ENCODE measurements around the gene PLPPR2. TPM values are rescaled to one million over a fixed set of nuclear protein-coding genes. Genes with fewer than 3 reads are reported as not detected.

PLPPR2 gene
- total and polyA plus RNA-seq, 7 donors, result 4.3 to 33.6 (median 20.8) TPM

- 87 to 96% (median 92%) methylated on average over 2 of the region's 2 CpGs for WGBS, 3 donors
- no peak overlapping the region for H3K27ac ChIP-seq
- intact Hi-C loops (cut with DNase I), result no loop called here
- H3K9me3 ChIP-seq, result no peaks in the 10 kb centered on the region
- H3K4me3 ChIP-seq, result no peak overlapping the region
- H3K27me3 ChIP-seq (ENCODE audit: insufficient read depth in 3 of 3, low read length in 2 of 3), result peaks cover 0 to 8% (median 3%) of the 10 kb centered on the region in 3 donors
- TF ChIP-seq CTCF (IDR thresholded peaks at IDR 0.05), result no peak
- ATAC-seq (no peak), DNase-seq (no peak)
- no peaks in the 10 kb centered on the region for H3K4me1 ChIP-seq
- H3K36me3 ChIP-seq (ENCODE audit: insufficient read depth in 1 of 2, low read depth in 1 of 2), result no peaks in the 10 kb centered on the region
Observed at GRCh38 chr19:11390359-11390758, 35.1 kb downstream of the PLPPR2 start.

- Histone ChIP-seq H3K4me3 (no peak overlapping the region), H3K4me1 (no peaks in the 10 kb centered on the region), H3K27ac (no peak overlapping the region), H3K27me3 (ENCODE audit: insufficient read depth in 3 of 3, low read length in 2 of 3) (peaks cover 0 to 8% (median 8%) of the 10 kb centered on the region in 3 donors), H3K36me3 (ENCODE audit: insufficient read depth in 1 of 2, low read depth in 1 of 2) (no peaks in the 10 kb centered on the region), H3K9me3 (no peaks in the 10 kb centered on the region)
- DNase-seq (no peak), ATAC-seq (no peak)
- intact Hi-C loops (cut with DNase I), result no loop called here
- WGBS, 3 donors, result 63 to 69% (median 65%) methylated on average over 4 of the region's 4 CpGs
- TF ChIP-seq CTCF (IDR thresholded peaks at IDR 0.05), result no peak
Observed at GRCh38 chr19:11390933-11391680, 35.9 kb downstream of the PLPPR2 start.

DNA sequence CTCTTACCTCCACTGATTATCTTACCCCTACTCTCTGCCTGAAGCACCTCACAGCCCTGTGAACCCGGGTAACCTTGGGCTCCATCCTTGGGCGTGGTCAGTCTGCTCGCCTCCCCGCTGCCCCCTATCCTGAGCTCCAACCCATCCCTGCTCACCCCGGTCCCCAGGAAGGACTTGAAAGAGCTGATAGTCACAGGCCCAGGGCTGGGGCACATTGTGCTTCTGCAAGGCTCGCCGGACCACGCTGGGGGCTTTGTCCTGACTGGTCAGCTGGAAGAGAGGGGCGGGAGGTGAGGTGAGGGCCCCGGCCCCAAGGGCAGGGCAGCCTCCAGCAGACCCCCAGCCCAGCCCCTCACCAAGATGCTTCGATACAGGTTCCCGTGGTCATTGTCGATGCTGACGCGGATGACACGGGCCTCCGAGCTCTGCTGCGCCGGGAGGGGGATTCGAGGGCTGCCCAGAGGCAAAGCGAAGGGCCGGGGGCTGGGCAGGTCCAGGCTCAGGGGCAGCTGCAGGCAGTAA lies 41.9 kb downstream of the PLPPR2 start:
- no peaks in the 10 kb centered on the region for H3K9me3 ChIP-seq
- no peak overlapping the region for H3K27ac ChIP-seq
- H3K4me3 ChIP-seq, result no peak overlapping the region
- DNase-seq, result no peak
- no peak for ATAC-seq
- 84 to 86% (median 85%) methylated on average over 20 to 22 of the region's 22 CpGs for WGBS, 3 donors
- TF ChIP-seq CTCF (IDR thresholded peaks at IDR 0.05), result no peak
- H3K4me1 ChIP-seq, result no peaks in the 10 kb centered on the region
- peaks cover 0 to 8% (median 7%) of the 10 kb centered on the region in 3 donors for H3K27me3 ChIP-seq (ENCODE audit: insufficient read depth in 3 of 3, low read length in 2 of 3)
- no peaks in the 10 kb centered on the region for H3K36me3 ChIP-seq (ENCODE audit: insufficient read depth in 1 of 2, low read depth in 1 of 2)
- intact Hi-C loops (cut with DNase I), result no loop called here

DNA sequence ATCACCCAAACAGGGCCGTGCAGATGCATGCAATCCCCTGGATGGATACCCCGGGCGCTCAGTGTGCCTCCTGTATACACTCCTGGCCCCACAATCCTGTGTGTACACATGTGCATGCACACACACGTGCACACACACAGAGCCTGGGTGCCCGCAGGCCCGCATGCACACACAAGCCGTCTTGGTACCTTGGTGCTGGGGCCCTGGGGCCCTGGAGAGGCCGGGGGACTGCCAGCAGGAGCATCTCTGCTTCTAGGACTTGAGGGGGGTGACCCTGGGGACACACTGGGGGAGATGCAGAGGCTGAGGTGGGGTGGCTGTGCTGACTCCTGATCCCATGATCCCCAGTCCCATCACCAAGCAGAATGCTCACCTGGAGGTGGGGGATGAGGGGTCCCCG lies 44.4 kb downstream of the PLPPR2 start:
- TF ChIP-seq CTCF (IDR thresholded peaks at IDR 0.05), result no peak

More for the DNA sequence above, 44.4 kb downstream of the PLPPR2 start:
- ATAC-seq (no peak), DNase-seq (no peak)
- intact Hi-C loops (cut with DNase I), result no loop called here
- H3K27ac ChIP-seq, result no peak overlapping the region
- no peaks in the 10 kb centered on the region for H3K36me3 ChIP-seq (ENCODE audit: insufficient read depth in 1 of 2, low read depth in 1 of 2)
- H3K9me3 ChIP-seq, result no peaks in the 10 kb centered on the region
- WGBS, 3 donors, result 86 to 93% (median 90%) methylated on average over 9 of the region's 9 CpGs
- H3K4me1 ChIP-seq, result no peaks in the 10 kb centered on the region
- peaks cover 0 to 8% (median 0%) of the 10 kb centered on the region in 3 donors for H3K27me3 ChIP-seq (ENCODE audit: insufficient read depth in 3 of 3, low read length in 2 of 3)
- no peak overlapping the region for H3K4me3 ChIP-seq

Data from psoas muscle (tissue), 8 donors.